Hematopoietic multipotent progenitor cell treated with erythropoietin and hydrocortisone succinate and interleukin-3 and kit ligand, for 8 days (in vitro differentiated cells): ENCODE measurements around the gene CTNNA3.

Experiments used
- DNase-seq: peaks from one replicate; pipeline ENCODE4 v3.0.0-alpha.2; 2015

CTNNA3 gene

GRCh38 chr10:66625709-66626590 is 1070.0 kb downstream of the CTNNA3 start:
- DNase-seq, result no peak

DNA sequence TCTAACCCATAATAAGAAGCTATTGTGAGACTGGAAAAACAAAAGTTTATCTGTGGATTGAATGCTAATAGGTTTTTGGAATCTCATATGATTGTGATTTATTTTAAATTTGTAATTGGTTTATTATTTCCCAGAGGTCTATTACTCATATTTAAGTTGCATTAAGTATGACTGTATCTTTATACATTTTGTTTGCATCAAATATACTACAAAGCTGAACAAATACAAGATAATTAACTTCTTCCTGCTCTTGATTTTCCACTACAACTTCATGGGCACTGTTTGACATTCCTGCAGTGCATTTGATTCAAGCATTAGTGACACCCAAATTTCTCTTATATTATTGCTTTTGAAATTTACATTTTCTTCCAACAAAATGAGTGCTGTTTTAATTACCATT is 1073.9 kb downstream of the CTNNA3 start:
- DNase-seq, result no peak

DNA sequence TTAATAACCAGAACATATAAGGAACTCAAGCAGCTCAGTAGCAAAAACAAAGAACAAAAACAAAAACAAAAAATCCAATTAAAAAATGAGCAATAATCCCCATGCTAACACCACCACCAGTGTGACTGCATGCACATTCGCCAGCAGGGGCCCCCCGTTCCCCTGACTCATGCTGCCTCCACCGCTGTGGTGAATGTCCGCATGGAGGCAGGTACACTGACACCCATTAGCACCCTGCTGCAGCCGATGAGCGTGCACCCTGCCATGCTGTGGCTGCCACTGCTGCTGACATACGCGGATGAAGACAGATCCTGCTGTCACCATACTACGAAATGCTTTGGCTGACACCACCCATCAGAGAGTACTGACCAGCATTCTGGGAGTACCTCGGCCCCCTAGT is 1091.8 kb downstream of the CTNNA3 start:
- DNase-seq, result no peak

- DNase-seq, result no peak
Measured at GRCh38 chr10:66591865-66592264, 1104.1 kb downstream of the CTNNA3 start.

DNA sequence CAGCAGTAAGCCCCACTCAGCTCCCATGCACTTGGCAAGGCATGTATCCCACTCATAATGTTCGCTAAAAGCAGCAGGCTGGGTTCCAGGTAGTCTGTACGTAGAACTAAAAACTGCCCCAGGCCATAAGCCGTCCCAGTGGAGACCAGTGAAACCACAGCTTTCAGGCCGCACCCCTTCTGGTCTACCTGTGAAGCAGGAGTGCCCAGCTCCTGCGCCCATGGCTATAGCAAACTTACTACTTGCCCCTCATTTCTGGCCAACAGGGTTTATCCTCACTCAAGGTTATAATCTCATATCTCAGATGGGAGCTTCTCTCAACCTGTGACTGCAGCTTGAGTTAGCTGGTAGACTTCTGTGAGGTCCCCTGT is 1108.3 kb downstream of the CTNNA3 start:
- no peak for DNase-seq

GRCh38 chr10:66586897-66587679 is 1108.9 kb downstream of the CTNNA3 start:
- DNase-seq, result no peak

DNA sequence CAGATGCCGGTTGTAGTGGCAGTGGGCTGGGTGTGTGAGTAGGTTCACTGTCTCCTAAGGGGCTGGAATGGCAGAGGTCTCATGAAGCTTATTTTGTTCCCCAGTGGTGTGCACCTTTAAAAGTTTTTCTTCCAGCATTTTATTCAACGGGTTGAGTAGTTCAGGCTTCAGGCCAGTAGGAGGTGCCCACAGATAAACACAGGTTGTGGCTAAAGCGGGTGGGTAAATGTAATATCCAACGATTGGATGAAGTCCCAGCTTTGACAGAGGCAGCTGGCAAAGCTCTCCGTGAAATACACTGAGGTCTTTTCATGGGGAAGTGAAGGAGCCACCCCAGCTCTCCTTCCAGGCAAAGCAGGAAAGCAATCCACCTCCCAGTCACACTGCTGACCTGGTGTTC is 1109.9 kb downstream of the CTNNA3 start:
- no peak for DNase-seq

- DNase-seq, result no peak
Measured at GRCh38 chr10:66575251-66575855, 1120.6 kb downstream of the CTNNA3 start.

GRCh38 chr10:66572700-66573099 is 1123.3 kb downstream of the CTNNA3 start:
- DNase-seq, result no peak

DNA sequence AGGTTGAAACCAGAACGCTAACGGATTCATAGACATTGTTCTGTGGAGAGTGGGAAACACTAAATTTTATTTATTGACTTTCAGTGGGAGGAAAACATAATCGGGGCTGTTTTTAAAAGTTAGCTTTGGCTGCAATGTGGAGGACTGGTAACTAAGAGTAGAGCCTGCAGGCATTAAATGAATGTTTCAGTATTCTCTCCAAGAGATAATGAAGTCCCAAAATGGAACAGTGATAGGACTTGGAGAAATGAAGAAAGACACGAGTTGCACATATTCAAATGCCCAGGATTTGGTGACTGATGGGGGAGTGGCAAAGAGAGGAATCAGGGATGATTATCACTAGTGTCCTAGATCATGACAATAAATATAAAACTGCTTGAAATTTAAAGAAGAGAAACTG is 1130.0 kb downstream of the CTNNA3 start:
- no peak for DNase-seq

DNA sequence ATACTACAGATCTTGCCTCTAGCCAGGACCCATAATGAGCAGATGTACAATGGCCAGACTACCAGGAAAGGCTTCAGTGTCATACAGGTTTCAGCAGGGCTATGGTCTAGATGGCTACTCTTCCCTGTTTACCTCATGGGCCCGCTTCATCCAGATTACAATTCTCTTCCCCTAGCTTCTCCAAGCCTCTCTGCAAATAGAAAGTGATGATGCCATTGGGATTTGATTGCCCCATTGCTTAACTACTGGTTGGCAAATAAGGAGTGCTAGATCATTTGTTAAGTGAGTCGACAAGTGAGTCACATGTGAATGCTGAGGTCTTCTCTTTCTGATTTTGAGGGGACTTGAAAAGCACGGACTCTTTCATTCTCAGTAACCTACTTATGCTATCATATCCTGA is 1131.7 kb downstream of the CTNNA3 start:
- no peak for DNase-seq

- DNase-seq, result no peak
Measured at GRCh38 chr10:66555061-66555460, 1140.9 kb downstream of the CTNNA3 start.

DNA sequence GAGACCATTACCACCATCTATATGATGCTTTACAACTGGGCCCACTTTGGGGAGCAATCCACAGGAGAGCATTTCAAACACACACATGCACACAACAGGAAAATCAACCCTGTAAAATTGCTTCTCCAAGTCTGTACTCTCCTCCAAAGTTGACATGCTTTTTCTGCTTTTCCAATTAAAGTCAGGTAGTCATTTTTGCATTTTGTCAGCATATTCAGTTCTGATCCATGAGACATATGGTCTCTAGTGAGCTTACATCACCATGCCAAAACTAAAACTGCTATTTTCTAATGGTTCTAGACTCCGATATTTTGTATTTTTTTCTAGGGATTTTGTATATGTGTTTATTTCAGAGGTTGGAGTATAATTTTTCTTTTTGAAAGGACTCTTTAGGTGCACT is 1143.7 kb downstream of the CTNNA3 start:
- no peak for DNase-seq

DNA sequence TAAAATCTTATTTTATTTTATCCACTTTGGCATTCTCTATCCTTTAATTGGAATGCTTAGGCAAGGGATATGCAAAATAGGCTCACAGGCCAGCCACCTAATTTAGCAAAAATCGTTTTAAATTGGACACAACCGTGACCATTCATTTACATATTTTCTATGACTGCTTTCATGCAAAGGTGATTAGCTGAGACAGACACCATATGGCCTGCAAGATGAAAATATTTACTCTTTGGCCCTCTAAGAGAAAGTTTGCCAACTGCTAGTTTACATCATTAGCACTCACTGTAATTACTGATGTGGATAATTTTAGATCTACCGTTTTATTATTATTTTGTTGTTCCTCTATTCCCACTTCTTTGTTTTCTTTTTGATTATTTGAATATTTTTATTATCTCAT is 1145.6 kb downstream of the CTNNA3 start:
- no peak for DNase-seq

DNA sequence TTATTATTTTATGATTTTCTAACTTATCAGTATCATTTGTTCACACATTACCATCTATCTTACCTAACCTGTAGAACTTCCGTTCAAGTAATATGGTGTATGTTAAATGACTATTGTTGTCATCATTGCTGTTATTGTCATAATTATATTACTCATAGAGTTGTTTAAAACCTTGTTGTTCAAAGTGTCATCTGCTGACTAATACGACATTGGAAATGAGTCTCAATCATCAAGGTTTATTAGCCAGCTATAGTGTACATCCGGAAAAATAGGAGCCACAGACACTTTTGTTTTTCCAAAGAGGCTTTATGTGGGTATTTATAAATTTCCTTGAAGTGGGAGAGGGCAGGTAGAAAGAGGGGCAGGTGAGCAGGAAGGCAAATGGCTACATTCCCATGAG is 1157.1 kb downstream of the CTNNA3 start:
- DNase-seq, result no peak

DNA sequence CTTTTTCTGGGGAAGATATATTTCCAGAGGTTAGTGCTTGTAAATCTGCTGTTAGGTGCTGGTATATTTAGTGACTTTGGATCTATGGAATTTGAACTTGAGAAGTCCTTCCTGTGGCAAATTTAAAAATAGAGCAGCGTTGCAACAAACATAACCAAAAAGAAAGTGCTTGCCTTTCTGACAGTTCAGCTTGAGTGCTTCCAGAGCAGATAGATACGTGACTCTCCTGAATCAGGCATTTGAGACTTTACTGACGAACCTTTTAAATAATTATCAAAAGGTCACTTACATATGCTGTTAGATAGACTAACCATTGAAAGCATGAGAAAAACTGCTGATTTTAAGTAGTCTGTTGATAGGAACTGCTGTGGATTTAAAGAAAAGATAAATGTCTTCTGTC is 1157.6 kb downstream of the CTNNA3 start:
- no peak for DNase-seq

- no peak for DNase-seq
Measured at GRCh38 chr10:66537186-66537585, 1158.8 kb downstream of the CTNNA3 start.

- no peak for DNase-seq
Measured at GRCh38 chr10:66535439-66535838, 1160.6 kb downstream of the CTNNA3 start.

DNA sequence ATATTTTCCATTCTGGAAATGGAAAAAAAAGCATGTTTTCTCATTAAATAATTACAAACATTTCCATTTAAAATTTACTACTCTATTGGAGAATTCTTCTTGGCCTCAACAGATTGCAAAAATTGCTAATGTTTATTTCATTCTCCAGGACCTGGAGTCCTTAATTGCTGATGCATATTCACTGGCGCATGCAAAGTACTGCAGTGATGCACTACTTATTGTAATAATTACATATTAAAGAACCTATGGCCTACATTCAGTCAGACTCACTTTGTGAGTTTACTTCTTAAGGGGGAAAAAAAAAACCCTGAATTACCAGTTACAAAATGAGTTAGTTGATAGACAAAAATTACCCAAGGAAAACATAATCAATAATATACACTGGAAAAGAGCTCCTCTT is 1161.1 kb downstream of the CTNNA3 start:
- no peak for DNase-seq

- DNase-seq, result no peak
Measured at GRCh38 chr10:66521506-66521905, 1174.5 kb downstream of the CTNNA3 start.

DNA sequence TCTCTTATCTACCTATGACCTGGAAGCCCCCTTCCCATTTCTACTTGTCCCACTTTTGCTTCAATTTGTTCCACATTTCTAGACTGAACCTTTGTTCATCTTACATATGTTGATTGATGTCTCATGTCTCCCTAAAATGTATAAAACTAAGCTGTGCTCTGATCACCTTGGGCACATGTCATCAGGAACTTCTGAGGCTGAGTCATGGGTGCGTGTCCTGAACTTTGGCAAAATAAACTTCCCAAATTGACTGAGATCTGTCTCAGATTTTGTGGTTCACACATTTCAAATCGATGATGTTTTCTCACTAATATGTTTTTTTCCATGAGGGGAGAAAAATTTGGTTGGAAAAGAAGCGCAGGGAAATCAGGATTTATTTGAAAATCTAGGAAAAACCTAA is 1176.4 kb downstream of the CTNNA3 start:
- DNase-seq, result no peak

DNA sequence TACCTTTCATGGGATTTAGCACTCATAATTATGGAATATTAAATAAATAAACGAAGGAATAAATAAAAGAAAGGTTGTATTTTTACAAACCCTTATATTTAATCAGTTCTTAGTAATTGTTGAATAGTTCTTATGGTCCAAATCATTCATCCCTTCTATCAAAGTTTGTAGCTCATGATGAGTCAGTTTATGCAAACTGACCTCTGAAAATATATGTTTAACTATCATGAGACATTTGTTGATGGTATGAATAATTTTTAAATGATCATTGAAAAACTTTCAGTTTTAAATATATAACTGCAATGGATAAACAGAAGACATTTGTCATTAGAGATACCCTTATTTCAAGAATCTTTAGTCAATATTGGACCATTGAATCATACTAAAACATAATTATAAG is 1181.3 kb downstream of the CTNNA3 start:
- no peak for DNase-seq

GRCh38 chr10:66513504-66513903 is 1182.5 kb downstream of the CTNNA3 start:
- no peak for DNase-seq
